Stimulated activated CD4-positive, alpha-beta T cell treated with anti-CD3 and anti-CD28 coated beads, Interleukin-1b, Interleukin-23, amount 100 ng/mL, for 1 hour (primary cell): ENCODE data around the gene TXNL1.
"Not testable (repeated sequence)": the region's sequence is repeated elsewhere in the genome, so short reads cannot be mapped to it uniquely, and the experiment has no call there.

ENCODE experiments used
- DNase-seq, 2 donors: peaks; one replicate each; pipeline ENCODE4 v3.0.0-alpha.2; 2020; ENCODE audit warnings: low read depth in 2 of 2

Gene TXNL1

GRCh38 chr18:56638232-56639103, at the start of gene TXNL1:
Gene TXNL1 (minus strand): TSS chr18:56638592. CDS start chr18:56638440, 152 bp downstream.
- peak; percentile 95 to 98 for DNase-seq

- no peak for DNase-seq
Observed at GRCh38 chr18:56684277-56684676, 45.9 kb upstream of the TXNL1 start.

GRCh38 chr18:56678836-56679565, 40.6 kb upstream of the TXNL1 start:
- DNase-seq, result no peak

- no peak for DNase-seq
Observed at GRCh38 chr18:56676639-56677038, 38.2 kb upstream of the TXNL1 start.

GRCh38 chr18:56672981-56673380, 34.6 kb upstream of the TXNL1 start:
- DNase-seq, result no peak

GRCh38 chr18:56672391-56672790, 34.0 kb upstream of the TXNL1 start:
- no peak for DNase-seq

GRCh38 chr18:56662902-56663301, 24.5 kb upstream of the TXNL1 start:
- no peak for DNase-seq

GRCh38 chr18:56662502-56662901, 24.1 kb upstream of the TXNL1 start:
- no peak for DNase-seq

GRCh38 chr18:56662063-56662408, 23.6 kb upstream of the TXNL1 start:
- DNase-seq, result no peak

GRCh38 chr18:56661360-56662062, 23.1 kb upstream of the TXNL1 start:
- DNase-seq, result no peak

GRCh38 chr18:56660655-56661054, 22.3 kb upstream of the TXNL1 start:
- no peak for DNase-seq

GRCh38 chr18:56659111-56659510, 20.7 kb upstream of the TXNL1 start:
- no peak for DNase-seq

- DNase-seq, result no peak
Observed at GRCh38 chr18:56658261-56658660, 19.9 kb upstream of the TXNL1 start.

- DNase-seq, result not testable (repeated sequence)
Observed at GRCh38 chr18:56654280-56654679, 15.9 kb upstream of the TXNL1 start.

- no peak for DNase-seq
Observed at GRCh38 chr18:56652802-56653201, 14.4 kb upstream of the TXNL1 start.

- no peak for DNase-seq
Observed at GRCh38 chr18:56651771-56652092, 13.3 kb upstream of the TXNL1 start.

- peak; percentile 83 to 87 for DNase-seq
Observed at GRCh38 chr18:56650944-56651770, 12.8 kb upstream of the TXNL1 start, which contains the start of gene WDR7. Gene WDR7 (plus strand): TSS chr18:56651359. CDS start chr18:56672516, 21,157 bp downstream.

GRCh38 chr18:56649996-56650395, 11.6 kb upstream of the TXNL1 start:
- no peak for DNase-seq

GRCh38 chr18:56647951-56648893, 9.8 kb upstream of the TXNL1 start:
- DNase-seq, result no peak

GRCh38 chr18:56647071-56647470, 8.7 kb upstream of the TXNL1 start:
- no peak for DNase-seq
